GM12872 (cell line): ENCODE results near the gene DCTPP1.

Source experiments
- CTCF ChIP-seq: IDR thresholded peaks from 3 replicates; pipeline ENCODE4 v1.5.1; 2011; ENCODE audit warnings: low read depth, mild to moderate bottlenecking, low read length, moderate library complexity; ENCODE audit not compliant: insufficient read depth

DCTPP1 gene

GRCh38 chr16:30395155-30395991 lies 34.5 kb downstream of the DCTPP1 start, which contains the start of gene ZNF48:
TSS of gene ZNF48 (plus strand) at chr16:30395420. CDS start at chr16:30395795, 375 bp downstream.
- TF ChIP-seq CTCF: peak; percentile 40; the same call in 1 of the 3 replicates

GRCh38 chr16:30394592-30395154 lies 35.2 kb downstream of the DCTPP1 start:
- no peak for TF ChIP-seq CTCF

GRCh38 chr16:30383521-30383920 lies 46.3 kb downstream of the DCTPP1 start:
- TF ChIP-seq CTCF: no peak

- TF ChIP-seq CTCF: no peak
Observed at GRCh38 chr16:30382111-30382881, 47.5 kb downstream of the DCTPP1 start, which contains the start of gene SEPTIN1. TSS of gene SEPTIN1 (minus strand) at chr16:30382561. CDS start at chr16:30382542, 19 bp downstream.

- no peak for TF ChIP-seq CTCF
Observed at GRCh38 chr16:30381291-30382041, 48.4 kb downstream of the DCTPP1 start.

- no peak for TF ChIP-seq CTCF
Observed at GRCh38 chr16:30380803-30381208, 49.0 kb downstream of the DCTPP1 start.
